Suprapubic skin (tissue), 4 donors: ENCODE data around the gene DNAJC5.
"Not testable (repeated sequence)": the region's sequence is repeated elsewhere in the genome, so short reads cannot be mapped to it uniquely, and the experiment has no call there.

ENCODE experiments used
- CTCF ChIP-seq, 2 donors: fragments of 200-600 bp in 1 of 2; fragments of 450-650 bp in 1 of 2; sonication (generic) in 1 of 2; IDR thresholded peaks; one replicate each; pipeline ENCODE4 v1.5.1; 2016 to 2019; ENCODE audit warnings: antibody characterized with exemption in 2 of 2, mild to moderate bottlenecking in 1 of 2, moderate library complexity in 1 of 2
- EP300 ChIP-seq: sonication (generic); formaldehyde crosslinking; IDR thresholded peaks from one replicate; pipeline ENCODE4 v1.6.1; 2017; ENCODE audit warnings: antibody characterized with exemption
- POLR2A ChIP-seq, 2 donors: fragments of 450-650 bp; IDR thresholded peaks; one replicate each; pipeline ENCODE4 v1.6.1; 2017; ENCODE audit warnings: antibody characterized with exemption in 2 of 2, mild to moderate bottlenecking in 2 of 2, moderate library complexity in 2 of 2
- POLR2AphosphoS5 ChIP-seq, 3 donors: sonication (generic); formaldehyde crosslinking; IDR thresholded peaks; one replicate each; pipeline ENCODE4 v1.6.1; 2017; ENCODE audit warnings: antibody characterized with exemption in 3 of 3

- not testable (repeated sequence) for TF ChIP-seq CTCF (IDR thresholded peaks at IDR 0.05); EP300; POLR2A (IDR thresholded peaks at IDR 0.05); POLR2AphosphoS5 (IDR thresholded peaks at IDR 0.05)
Measured at GRCh38 chr20:63960654-63961621, 66.0 kb downstream of the DNAJC5 start.
